CD4-positive, alpha-beta T cell treated with Interleukin-4 for 4 hours (primary cell): ENCODE measurements around the gene DOK6.

Experiments used
- DNase-seq: peaks from one replicate; pipeline ENCODE4 v3.0.0-alpha.2; 2020

Gene DOK6

GRCh38 chr18:69444221-69444620, 43.5 kb downstream of the DOK6 start:
- DNase-seq: no peak

DNA sequence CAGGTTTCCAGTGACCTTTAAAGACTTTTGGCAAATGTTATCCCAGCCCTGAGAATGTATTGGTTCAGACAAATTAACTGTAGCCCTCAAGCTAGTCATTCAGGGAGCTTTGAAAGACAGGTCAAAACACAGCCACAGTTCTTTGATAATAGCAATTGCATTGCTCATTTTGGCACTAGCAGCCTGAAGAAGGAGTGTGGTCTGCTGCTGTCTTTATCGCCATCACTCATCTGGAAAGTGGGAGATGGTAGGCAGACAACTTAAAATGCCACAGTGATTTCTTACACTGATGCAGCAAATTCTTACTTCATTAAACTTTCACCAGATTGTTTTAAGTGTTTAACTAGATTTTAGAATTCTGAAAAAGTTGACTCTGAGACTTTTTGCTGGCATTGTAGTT, 47.2 kb downstream of the DOK6 start:
- DNase-seq: no peak

DNA sequence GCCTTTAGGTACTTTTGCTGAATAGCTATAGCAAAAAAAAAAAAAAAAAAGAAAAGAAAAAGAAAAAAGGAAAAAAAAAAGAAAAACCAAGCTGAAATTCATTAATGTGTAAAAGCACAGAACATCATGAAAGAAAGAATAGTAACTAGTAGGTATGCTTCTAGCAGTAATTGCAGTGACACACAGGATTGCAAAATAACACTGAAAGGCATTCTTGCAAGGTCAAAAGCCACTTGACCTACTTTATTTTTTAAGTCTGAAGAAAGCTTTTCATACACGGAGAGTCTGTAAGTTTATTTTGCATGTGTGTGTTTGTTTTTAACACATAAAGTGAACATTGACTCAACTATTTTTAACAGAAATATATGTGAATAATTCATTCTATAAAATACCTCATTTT, 54.4 kb downstream of the DOK6 start:
- no peak for DNase-seq

GRCh38 chr18:69469444-69469919, 68.8 kb downstream of the DOK6 start:
- DNase-seq: peak; percentile 24

- no peak for DNase-seq
These were observed 79.8 kb downstream of the DOK6 start for GRCh38 chr18:69480460-69480859.

- no peak for DNase-seq
These were observed 82.9 kb downstream of the DOK6 start for GRCh38 chr18:69483574-69483973.

DNA sequence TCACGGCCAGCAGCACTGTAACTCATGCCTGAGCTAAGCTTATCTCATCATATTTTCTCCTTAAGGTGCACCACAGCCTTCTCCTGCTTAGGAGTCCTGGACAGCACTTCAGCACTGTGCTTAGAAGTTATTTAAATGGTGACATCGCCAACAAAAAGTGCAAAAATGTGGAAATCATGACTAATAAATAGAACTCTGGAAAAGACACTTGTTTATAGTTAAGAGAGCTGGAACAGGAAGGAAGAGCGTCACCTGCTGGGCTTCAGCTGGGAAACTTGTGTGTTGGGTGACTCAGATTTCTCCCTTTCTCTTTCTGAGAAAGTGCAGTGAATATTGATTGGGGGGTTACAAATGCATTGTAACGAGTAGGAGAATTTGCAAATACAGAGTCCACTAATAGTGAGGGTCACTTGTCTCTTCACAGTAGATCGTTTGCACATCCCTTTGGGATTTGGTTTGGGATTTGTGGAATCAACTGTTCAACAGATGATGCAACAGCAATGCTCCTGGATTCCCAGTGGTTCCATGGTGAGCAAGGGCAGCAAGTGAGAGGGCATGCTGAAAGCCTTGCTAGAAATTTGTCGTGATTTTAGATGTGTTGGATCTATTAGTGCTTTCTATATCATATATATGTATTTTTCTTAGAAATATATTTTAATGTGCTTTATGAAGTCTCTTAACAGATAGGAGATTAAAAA, 84.2 kb downstream of the DOK6 start:
- no peak for DNase-seq

DNA sequence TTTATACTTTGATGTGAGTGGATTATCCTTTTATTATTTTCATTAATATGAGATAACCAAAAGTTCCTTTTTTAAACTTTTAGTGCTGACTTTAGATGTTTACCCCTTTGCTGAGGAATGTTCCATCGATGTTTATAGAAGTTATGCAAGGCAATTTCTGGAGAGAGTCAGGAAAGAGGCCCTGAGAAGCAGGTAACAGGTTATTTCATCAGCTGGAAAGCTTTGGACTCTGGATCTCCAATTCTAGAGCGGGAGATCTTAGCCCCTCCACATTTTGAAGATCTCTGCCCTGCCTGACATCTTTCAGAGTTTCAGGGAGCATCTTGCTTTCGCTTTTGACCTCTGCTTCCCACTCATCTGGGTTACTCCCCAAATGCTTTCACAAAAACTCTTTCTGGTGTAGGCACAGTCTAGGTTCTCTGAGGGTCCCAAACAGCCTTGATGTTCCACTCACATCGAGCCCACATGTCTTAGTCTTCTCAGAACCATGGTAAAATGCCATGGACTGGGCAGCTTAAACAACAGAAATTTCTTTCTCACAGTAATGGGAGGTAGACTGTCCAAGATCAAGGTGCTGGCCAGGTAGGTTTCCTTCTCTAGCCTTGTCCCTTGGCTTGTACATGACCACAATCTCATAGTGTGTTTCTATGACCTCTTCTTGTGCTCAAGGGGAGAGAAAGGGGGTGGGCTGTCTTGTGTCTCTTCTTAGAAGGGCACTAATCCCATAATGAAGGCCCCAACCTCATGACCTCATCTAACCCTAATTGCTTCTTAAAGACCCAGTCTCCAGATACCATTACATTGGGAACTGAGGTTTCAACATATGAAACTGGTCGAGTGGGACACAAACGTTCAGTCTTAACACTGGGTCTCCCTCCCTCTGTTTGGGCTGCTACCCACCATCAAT, 87.1 kb downstream of the DOK6 start:
- no peak for DNase-seq

GRCh38 chr18:69490072-69490471, 89.4 kb downstream of the DOK6 start:
- DNase-seq: no peak

DNA sequence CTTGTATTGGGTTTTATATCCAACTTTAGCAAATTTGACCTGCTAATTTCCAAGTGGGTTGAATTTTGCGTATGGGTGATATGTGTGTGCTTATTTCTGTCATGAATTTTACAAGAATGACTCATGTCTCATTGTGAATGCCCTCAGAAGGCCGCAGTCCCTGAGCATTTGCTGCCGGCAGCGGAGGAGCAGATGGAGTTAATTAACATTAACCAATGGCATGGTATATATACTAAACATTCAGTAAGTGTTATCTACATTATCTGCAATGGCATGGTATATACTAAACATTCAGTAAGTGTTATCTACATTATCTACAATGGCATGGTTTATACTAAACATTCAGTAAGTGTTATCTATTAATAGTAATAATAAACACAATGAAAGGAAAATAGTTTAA, 90.1 kb downstream of the DOK6 start:
- no peak for DNase-seq

DNA sequence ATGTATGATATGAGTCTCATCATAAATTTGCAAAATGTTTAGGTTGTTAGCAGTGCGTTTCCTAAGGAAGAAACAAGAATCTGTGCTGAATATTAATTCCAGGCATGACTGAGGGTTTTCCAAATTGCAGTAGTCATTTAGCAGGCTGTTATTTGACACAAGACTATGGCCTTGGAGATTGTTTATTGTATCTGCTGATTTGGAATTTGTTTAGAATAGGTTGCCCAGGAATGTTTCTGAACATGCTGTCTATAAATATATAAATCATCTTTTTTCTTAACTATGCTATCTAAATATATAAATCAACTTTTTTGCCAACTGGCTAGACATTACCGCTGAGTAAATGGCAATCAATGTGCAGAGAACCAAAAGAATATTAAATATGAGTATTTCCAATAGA, 90.9 kb downstream of the DOK6 start:
- DNase-seq: no peak

GRCh38 chr18:69492861-69493260, 92.2 kb downstream of the DOK6 start:
- DNase-seq: no peak

GRCh38 chr18:69494841-69495240, 94.2 kb downstream of the DOK6 start:
- no peak for DNase-seq

DNA sequence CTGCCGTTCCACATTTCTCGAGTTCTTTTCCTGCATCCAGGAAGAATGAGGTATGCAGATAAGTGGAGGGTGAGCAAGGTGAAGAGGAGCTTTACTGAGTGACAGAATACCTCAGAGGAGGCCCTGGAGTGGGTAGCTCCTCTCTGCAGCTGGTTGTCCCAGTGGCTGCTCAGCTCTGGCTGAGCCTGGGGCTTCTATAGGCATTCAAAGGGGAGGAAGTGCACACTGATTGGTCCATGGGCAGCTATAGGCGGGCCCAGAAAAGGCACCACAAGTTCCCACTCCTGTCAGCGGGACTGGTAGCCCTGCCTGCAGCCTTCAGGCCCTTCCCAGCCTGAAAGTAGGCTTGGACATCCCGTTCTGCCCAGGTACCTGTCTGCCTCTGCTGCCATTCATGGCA, 94.7 kb downstream of the DOK6 start:
- no peak for DNase-seq

DNA sequence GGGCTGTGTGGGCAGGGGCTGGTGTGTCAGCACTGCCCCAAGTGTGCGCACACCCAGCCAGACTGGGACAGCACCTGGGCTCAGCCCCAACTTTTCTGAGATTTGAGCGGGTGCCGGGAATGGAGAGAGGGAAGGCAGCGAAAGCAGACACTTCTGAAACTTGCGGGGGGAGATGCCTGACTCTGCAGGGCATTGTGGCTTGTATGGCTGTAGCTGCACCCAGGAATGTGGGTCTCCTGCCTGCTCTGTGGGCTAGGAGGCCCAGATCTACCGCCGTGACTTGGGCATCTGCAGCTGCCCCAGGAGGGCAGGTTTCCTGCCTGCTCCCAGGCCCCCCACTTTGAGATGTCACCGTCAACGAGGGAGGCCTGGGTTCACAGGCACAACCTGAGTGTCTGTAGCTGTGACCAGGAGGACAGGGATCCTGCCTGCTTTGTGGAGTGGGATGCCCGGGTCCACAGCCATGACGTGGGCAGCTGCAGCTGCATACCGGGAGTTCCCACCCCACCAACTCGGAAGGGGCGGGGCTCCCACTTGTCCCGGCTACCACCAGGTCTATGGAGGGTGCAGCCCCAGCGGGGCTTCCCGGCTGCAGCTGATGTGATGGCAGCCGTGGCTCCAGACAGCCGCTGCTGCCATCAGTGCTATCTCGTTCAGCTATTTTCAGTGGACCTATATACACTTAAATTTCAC, 95.3 kb downstream of the DOK6 start:
- no peak for DNase-seq

DNA sequence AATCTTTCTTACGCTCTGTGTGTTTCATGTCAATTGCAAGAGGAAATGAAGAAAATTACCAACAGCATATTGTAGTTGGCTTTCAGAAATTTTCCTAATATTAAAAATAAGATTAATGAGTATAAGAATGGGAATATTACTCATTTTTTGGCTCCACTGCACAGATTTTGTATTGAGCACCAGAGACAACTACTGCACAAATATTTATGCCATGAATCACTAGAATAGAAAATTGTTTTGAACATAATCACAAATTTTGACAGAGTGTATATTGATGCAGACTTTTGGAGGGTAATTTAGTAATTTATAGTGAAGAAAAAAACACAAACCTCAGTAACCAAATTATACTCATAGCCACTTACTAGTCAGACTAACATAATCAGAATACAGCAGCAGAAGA, 118.3 kb downstream of the DOK6 start:
- no peak for DNase-seq

DNA sequence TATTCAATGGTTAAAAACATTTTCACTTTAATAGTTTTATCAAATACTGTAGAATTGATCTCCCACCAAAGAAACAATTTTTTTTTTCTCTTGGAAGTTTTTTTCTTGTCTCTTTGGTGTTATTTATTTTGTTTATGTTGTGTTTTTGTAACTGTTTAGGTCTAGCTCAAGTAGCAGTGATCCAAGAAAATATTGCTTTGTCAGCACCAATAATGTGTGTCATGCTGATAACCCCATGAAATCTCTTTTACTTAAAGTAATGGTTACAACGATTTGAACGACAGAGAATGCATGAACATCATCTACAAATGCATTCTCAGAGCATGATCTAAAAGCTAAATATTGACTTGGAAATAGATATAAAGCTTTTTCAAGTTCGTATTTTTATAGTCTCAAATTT, 122.9 kb downstream of the DOK6 start:
- DNase-seq: no peak

- no peak for DNase-seq
These were observed 127.7 kb downstream of the DOK6 start for GRCh38 chr18:69528435-69528834.

DNA sequence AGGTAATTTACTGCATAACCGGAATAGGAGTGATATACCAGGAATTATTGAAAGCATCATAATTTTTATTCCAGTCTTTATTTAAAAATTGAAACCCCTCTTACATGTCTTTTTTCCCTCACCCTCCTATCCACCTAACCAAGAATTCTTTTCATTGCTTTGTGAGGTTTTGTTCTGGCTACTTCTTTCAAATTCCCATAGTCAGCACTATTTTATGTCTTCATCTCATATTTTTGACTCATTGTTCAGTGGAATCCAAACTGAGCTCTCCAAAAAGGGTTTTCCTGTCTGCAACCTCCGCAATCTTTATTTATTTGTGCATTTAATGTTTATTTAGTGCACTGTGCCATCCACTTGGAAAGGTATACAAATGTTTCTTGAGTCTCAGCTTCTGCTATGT, 128.5 kb downstream of the DOK6 start:
- DNase-seq: no peak

GRCh38 chr18:69531973-69532372, 131.3 kb downstream of the DOK6 start:
- no peak for DNase-seq

- no peak for DNase-seq
These were observed 136.5 kb downstream of the DOK6 start for GRCh38 chr18:69537183-69537582.

- no peak for DNase-seq
These were observed 138.2 kb downstream of the DOK6 start for GRCh38 chr18:69538849-69539248.

DNA sequence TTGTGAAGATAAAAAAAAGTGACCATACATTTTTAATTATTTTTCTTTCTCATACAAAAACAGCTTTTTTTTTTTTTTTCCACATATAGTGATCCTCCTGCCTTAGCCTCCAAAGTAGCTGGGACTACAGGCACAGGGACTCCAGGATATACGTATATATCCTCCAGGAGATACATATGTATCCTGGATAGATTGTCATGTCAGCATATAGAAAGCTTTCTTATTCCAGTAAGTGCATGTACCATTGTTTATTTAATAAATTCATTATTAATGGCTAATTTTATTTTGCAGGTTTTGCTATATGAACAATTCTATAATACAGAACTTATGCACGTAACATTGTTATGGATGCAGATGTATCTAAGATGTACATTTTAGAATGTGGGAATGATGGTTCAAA, 138.7 kb downstream of the DOK6 start:
- DNase-seq: no peak

GRCh38 chr18:69556228-69556627, 155.5 kb downstream of the DOK6 start:
- DNase-seq: no peak
